ENCODE measurements around the gene CTPS1. TPM values are rescaled to one million over a fixed set of nuclear protein-coding genes. Genes with fewer than 3 reads are reported as not detected.
A peak's percentile ranks its signal among the peaks of the same experiment; 100 is the strongest.

CTPS1 gene
- total and polyA plus RNA-seq, 7 experiments from 2014 or later, result 12.4 to 57.6 (median 17.0) TPM

DNA sequence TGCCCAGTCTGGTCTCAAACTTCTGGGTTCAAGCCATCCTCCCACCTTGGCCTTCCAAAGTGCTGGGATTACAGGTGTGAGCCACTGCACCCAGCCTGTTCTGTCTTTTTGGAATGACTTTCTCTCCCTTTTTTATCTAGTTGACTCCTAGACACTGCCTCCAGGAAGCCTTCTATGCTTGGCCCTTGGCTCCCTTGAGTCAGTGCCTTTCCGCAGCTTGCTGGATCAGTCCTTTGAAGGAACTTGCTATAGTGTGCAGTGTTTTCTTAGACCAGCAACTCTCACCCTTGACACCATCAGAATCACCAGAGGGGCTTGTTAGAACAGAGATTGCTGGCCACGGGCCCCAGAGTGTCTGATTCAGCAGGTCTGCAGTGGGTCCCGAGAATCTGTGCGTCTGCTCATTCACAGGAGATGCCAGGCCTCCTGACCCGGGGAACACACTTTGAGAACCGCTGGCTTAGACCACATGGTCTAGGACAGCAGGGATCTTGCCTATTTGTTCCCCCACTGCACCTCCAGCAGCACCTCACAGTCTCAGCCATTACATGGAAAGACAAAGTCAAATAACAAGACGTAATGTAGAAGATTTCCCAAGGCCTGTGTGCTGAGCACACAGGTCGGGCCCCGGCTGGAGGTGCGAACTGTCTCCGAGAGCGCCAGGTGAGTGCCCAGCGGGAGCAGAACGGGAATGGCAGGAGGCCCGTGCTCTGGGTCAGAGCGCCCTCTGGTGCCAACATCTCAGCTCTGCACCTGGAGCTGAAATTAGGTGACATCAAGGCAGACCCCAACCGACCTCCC, 27.4 kb upstream of the CTPS1 start:
- Mint-ChIP-seq H3K9me3 (peaks cover 0 to 1% (median 0%) of the 10 kb centered on the region in 11 donors), H3K36me3 (no peaks in the 10 kb centered on the region), H3K27ac (no peak overlapping the region), H3K27me3 (peaks cover 9 to 34% (median 29%) of the 10 kb centered on the region in 5 donors), H3K4me1 (peaks cover 5 to 19% (median 8%) of the 10 kb centered on the region in 7 donors), H3K4me3 (peak overlapping the region in 4 of 10 donors; percentile 18 to 49 (median 28))
- Histone ChIP-seq H3K36me3 (ENCODE audit: control insufficient read depth in 2 of 3, insufficient read depth in 3 of 3, low read length in 3 of 3) (no peaks in the 10 kb centered on the region), H3K27me3 (ENCODE audit: control insufficient read depth in 2 of 2, insufficient read depth in 2 of 2, low read length in 2 of 2) (no peaks in the 10 kb centered on the region), H3K9me3 (ENCODE audit: control insufficient read depth in 2 of 3, low read length in 3 of 3) (no peaks in the 10 kb centered on the region), H3K27ac (ENCODE audit: low read depth, low read length) (no peak overlapping the region), H3K4me3 (ENCODE audit: low read length) (no peak overlapping the region), H3K4me1 (ENCODE audit: control insufficient read depth in 2 of 2, insufficient read depth in 2 of 2, low read length in 2 of 2) (peaks cover 0 to 3% of the 10 kb centered on the region in 2 donors)
- intact Hi-C loops (cut with micrococcal nuclease), result loop anchor here (1.0 to 5.0 kb wide), 6 partner anchors 90 to 810 kb away; partner anchors contain the start of gene CITED4 (in 1 of the 2)
- ChIA-PET CTCF (interaction anchor here (0.6 to 2.4 kb wide), 16 partner anchors 8 to 819 kb away, joined by 3 to 10 read pairs (median 4); no protein-coding TSS in a partner anchor), POLR2A (interaction anchor here (1.2 kb wide), 1 partner anchor 90 kb away, joined by 4 read pairs; the partner anchor contains the start of gene CITED4)
- ATAC-seq (peak; percentile 71), DNase-seq (peak; percentile 24 to 67 (median 39))

DNA sequence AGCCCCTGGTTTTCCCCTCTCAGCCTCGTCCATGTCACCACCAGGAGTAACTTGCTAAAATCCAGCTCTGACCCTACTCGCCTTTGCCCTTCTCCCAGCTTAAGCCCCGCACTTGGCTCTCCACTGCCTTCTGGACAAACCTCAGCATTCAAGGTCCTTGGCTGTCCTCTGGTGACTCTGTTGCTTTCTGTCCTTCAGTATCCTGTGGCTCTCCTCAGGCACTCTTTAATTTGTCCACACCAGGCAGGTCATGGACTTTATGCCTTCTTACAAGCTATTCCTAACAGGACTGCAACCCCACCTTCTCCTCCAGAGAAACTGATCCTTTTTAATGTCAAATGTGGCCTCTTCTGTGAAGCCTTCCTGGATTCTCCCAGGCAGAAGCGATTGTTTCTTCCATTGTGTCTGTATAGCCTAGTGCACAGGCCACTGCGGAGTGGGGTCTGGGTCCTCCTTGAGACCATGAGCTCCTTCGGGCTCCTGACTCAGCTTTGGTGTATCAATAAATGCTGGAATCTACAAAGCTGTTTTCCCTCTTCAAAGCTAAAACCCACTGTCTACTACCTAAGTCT, 26.7 kb upstream of the CTPS1 start:
- no peak overlapping the region for H3K4me3 ChIP-seq (ENCODE audit: low read length)
- ChIA-PET CTCF (interaction anchor here (0.6 to 2.4 kb wide), 17 partner anchors 9 to 923 kb away, joined by 3 to 10 read pairs (median 4); no protein-coding TSS in a partner anchor), POLR2A (interaction anchor here (1.2 kb wide), 1 partner anchor 91 kb away, joined by 4 read pairs; the partner anchor contains the start of gene CITED4)
- ATAC-seq, result no peak
- H3K27me3 ChIP-seq (ENCODE audit: control insufficient read depth in 2 of 2, insufficient read depth in 2 of 2, low read length in 2 of 2), result no peaks in the 10 kb centered on the region
- intact Hi-C loops (cut with micrococcal nuclease), result loop anchor here (1.0 to 5.0 kb wide), 6 partner anchors 91 to 811 kb away; partner anchors contain the start of gene CITED4 (in 1 of the 2)
- peaks cover 9 to 34% (median 29%) of the 10 kb centered on the region in 5 donors for H3K27me3 Mint-ChIP-seq
- H3K27ac Mint-ChIP-seq, result no peak overlapping the region
- H3K4me1 ChIP-seq (ENCODE audit: control insufficient read depth in 2 of 2, insufficient read depth in 2 of 2, low read length in 2 of 2), result peaks cover 0 to 3% of the 10 kb centered on the region in 2 donors
- no peaks in the 10 kb centered on the region for H3K9me3 ChIP-seq (ENCODE audit: control insufficient read depth in 2 of 3, low read length in 3 of 3)
- peak overlapping the region in 3 of 10 donors; percentile 18 to 49 (median 23) for H3K4me3 Mint-ChIP-seq
- no peaks in the 10 kb centered on the region for H3K36me3 ChIP-seq (ENCODE audit: control insufficient read depth in 2 of 3, insufficient read depth in 3 of 3, low read length in 3 of 3)
- peaks cover 0 to 1% (median 0%) of the 10 kb centered on the region in 11 donors for H3K9me3 Mint-ChIP-seq
- H3K36me3 Mint-ChIP-seq, result no peaks in the 10 kb centered on the region
- H3K27ac ChIP-seq (ENCODE audit: low read depth, low read length), result no peak overlapping the region
- no peak for DNase-seq
- peaks cover 5 to 19% (median 8%) of the 10 kb centered on the region in 7 donors for H3K4me1 Mint-ChIP-seq

GRCh38 chr1:40954626-40955025, 24.9 kb upstream of the CTPS1 start:
- H3K36me3 ChIP-seq (ENCODE audit: control insufficient read depth in 2 of 3, insufficient read depth in 3 of 3, low read length in 3 of 3), result no peaks in the 10 kb centered on the region
- H3K4me3 Mint-ChIP-seq, result no peak overlapping the region
- DNase-seq (no peak), ATAC-seq (no peak)
- ChIA-PET CTCF (no interaction called here), POLR2A (no interaction called here)
- peaks cover 0 to 3% of the 10 kb centered on the region in 2 donors for H3K4me1 ChIP-seq (ENCODE audit: control insufficient read depth in 2 of 2, insufficient read depth in 2 of 2, low read length in 2 of 2)
- intact Hi-C loops (cut with micrococcal nuclease), result loop anchor here (5.0 kb wide), 2 partner anchors 182 to 812 kb away; no protein-coding TSS in a partner anchor
- H3K27ac Mint-ChIP-seq, result no peak overlapping the region
- no peaks in the 10 kb centered on the region for H3K9me3 ChIP-seq (ENCODE audit: control insufficient read depth in 2 of 3, low read length in 3 of 3)
- no peaks in the 10 kb centered on the region for H3K27me3 ChIP-seq (ENCODE audit: control insufficient read depth in 2 of 2, insufficient read depth in 2 of 2, low read length in 2 of 2)
- peaks cover 0 to 32% (median 22%) of the 10 kb centered on the region in 5 donors for H3K27me3 Mint-ChIP-seq
- peaks cover 0 to 4% (median 0%) of the 10 kb centered on the region in 11 donors for H3K9me3 Mint-ChIP-seq
- H3K4me3 ChIP-seq (ENCODE audit: low read length), result no peak overlapping the region
- H3K4me1 Mint-ChIP-seq, result peaks cover 0 to 12% (median 6%) of the 10 kb centered on the region in 7 donors
- H3K27ac ChIP-seq (ENCODE audit: low read depth, low read length), result no peak overlapping the region
- peaks cover 0 to 5% (median 0%) of the 10 kb centered on the region in 5 donors for H3K36me3 Mint-ChIP-seq

GRCh38 chr1:40955266-40955665, 24.2 kb upstream of the CTPS1 start:
- H3K4me1 Mint-ChIP-seq, result peaks cover 0 to 12% (median 6%) of the 10 kb centered on the region in 7 donors
- ATAC-seq (no peak), DNase-seq (no peak)
- Histone ChIP-seq H3K36me3 (ENCODE audit: control insufficient read depth in 2 of 3, insufficient read depth in 3 of 3, low read length in 3 of 3) (no peaks in the 10 kb centered on the region), H3K4me1 (ENCODE audit: control insufficient read depth in 2 of 2, insufficient read depth in 2 of 2, low read length in 2 of 2) (peaks cover 0 to 3% of the 10 kb centered on the region in 2 donors), H3K27me3 (ENCODE audit: control insufficient read depth in 2 of 2, insufficient read depth in 2 of 2, low read length in 2 of 2) (no peaks in the 10 kb centered on the region), H3K9me3 (ENCODE audit: control insufficient read depth in 2 of 3, low read length in 3 of 3) (no peaks in the 10 kb centered on the region), H3K27ac (ENCODE audit: low read depth, low read length) (no peak overlapping the region), H3K4me3 (ENCODE audit: low read length) (no peak overlapping the region)
- H3K27ac Mint-ChIP-seq, result no peak overlapping the region
- peaks cover 0 to 4% (median 0%) of the 10 kb centered on the region in 11 donors for H3K9me3 Mint-ChIP-seq
- H3K27me3 Mint-ChIP-seq, result peaks cover 0 to 32% (median 22%) of the 10 kb centered on the region in 5 donors
- H3K36me3 Mint-ChIP-seq, result peaks cover 0 to 5% (median 0%) of the 10 kb centered on the region in 5 donors
- ChIA-PET CTCF (no interaction called here), POLR2A (no interaction called here)
- H3K4me3 Mint-ChIP-seq, result no peak overlapping the region
- intact Hi-C loops (cut with micrococcal nuclease), result no loop called here

DNA sequence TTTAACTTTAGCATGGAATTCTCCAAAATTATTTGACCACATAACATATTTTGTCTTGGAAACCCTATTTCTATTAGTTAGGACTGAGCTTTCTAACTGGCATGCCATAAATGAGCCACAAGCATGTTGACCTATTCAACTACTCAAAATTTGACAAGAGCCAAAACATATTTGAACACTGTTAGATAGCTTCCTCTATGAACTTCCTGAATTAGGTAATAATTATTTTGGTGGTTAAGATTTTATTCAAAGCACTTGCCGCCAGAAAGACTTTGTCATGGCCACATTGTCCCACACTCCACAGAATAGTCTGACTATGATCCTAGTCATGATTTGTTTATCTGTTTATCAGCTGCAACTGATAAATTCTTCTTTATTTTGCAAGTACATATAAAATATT, 23.1 kb upstream of the CTPS1 start:
- POLR2A ChIA-PET, result no interaction called here
- Histone ChIP-seq H3K4me3 (ENCODE audit: low read length) (no peak overlapping the region), H3K36me3 (ENCODE audit: control insufficient read depth in 2 of 3, insufficient read depth in 3 of 3, low read length in 3 of 3) (no peaks in the 10 kb centered on the region), H3K27me3 (ENCODE audit: control insufficient read depth in 2 of 2, insufficient read depth in 2 of 2, low read length in 2 of 2) (no peaks in the 10 kb centered on the region), H3K9me3 (ENCODE audit: control insufficient read depth in 2 of 3, low read length in 3 of 3) (no peaks in the 10 kb centered on the region), H3K27ac (ENCODE audit: low read depth, low read length) (no peak overlapping the region), H3K4me1 (ENCODE audit: control insufficient read depth in 2 of 2, insufficient read depth in 2 of 2, low read length in 2 of 2) (peaks cover 0 to 3% of the 10 kb centered on the region in 2 donors)
- H3K4me3 Mint-ChIP-seq, result no peak overlapping the region
- H3K36me3 Mint-ChIP-seq, result peaks cover 0 to 5% (median 0%) of the 10 kb centered on the region in 5 donors
- intact Hi-C loops (cut with micrococcal nuclease), result no loop called here
- DNase-seq (no peak), ATAC-seq (peak; percentile 49)
- CTCF ChIA-PET, result interaction anchor here (0.7 kb wide), 1 partner anchor 10 kb away, joined by 3 read pairs; no protein-coding TSS in a partner anchor
- peaks cover 0 to 4% (median 0%) of the 10 kb centered on the region in 11 donors for H3K9me3 Mint-ChIP-seq
- peaks cover 0 to 12% (median 6%) of the 10 kb centered on the region in 7 donors for H3K4me1 Mint-ChIP-seq
- no peak overlapping the region for H3K27ac Mint-ChIP-seq
- H3K27me3 Mint-ChIP-seq, result peaks cover 0 to 32% (median 22%) of the 10 kb centered on the region in 5 donors

DNA sequence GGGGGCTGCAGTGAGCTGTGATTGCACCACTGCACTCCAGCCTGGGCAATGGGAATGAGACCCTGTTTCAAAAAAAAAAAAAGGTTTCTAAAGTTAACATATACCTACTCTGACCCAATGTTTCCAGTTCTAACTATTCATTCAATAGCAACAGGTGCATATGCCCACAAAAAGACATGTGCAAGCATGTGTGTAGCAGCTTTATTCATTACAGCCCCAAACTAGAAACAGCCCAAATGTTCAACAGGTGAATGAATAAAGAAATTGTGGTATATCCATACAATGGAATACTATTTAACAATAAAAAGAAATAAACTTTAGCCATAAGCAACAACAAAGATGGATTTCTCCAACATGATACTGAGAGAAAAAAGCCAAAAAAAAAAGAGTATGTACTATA, 21.3 kb upstream of the CTPS1 start:
- ChIA-PET POLR2A (no interaction called here), CTCF (no interaction called here)
- H3K4me1 Mint-ChIP-seq, result peaks cover 0 to 2% (median 0%) of the 10 kb centered on the region in 7 donors
- H3K9me3 Mint-ChIP-seq, result peaks cover 0 to 4% (median 0%) of the 10 kb centered on the region in 11 donors
- no peak overlapping the region for H3K4me3 ChIP-seq (ENCODE audit: low read length)
- H3K36me3 Mint-ChIP-seq, result peaks cover 0 to 5% (median 0%) of the 10 kb centered on the region in 5 donors
- H3K27ac Mint-ChIP-seq, result no peak overlapping the region
- no peaks in the 10 kb centered on the region for H3K9me3 ChIP-seq (ENCODE audit: control insufficient read depth in 2 of 3, low read length in 3 of 3)
- no peaks in the 10 kb centered on the region for H3K36me3 ChIP-seq (ENCODE audit: control insufficient read depth in 2 of 3, insufficient read depth in 3 of 3, low read length in 3 of 3)
- no peak overlapping the region for H3K27ac ChIP-seq (ENCODE audit: low read depth, low read length)
- DNase-seq (no peak), ATAC-seq (no peak)
- peaks cover 0 to 24% (median 17%) of the 10 kb centered on the region in 5 donors for H3K27me3 Mint-ChIP-seq
- no peaks in the 10 kb centered on the region for H3K4me1 ChIP-seq (ENCODE audit: control insufficient read depth in 2 of 2, insufficient read depth in 2 of 2, low read length in 2 of 2)
- intact Hi-C loops (cut with micrococcal nuclease), result no loop called here
- H3K27me3 ChIP-seq (ENCODE audit: control insufficient read depth in 2 of 2, insufficient read depth in 2 of 2, low read length in 2 of 2), result no peaks in the 10 kb centered on the region
- no peak overlapping the region for H3K4me3 Mint-ChIP-seq
